ENCODE results near the gene LIPK. TPM values are rescaled to one million over a fixed set of nuclear protein-coding genes. Genes with fewer than 3 reads are reported as not detected.
A peak's percentile ranks its signal among the peaks of the same experiment; 100 is the strongest.

LIPK gene
- total RNA-seq, 3 donors from 2014 or later (not counting 1 experiment from before 2014, with no cell fraction given) = not detected

DNA sequence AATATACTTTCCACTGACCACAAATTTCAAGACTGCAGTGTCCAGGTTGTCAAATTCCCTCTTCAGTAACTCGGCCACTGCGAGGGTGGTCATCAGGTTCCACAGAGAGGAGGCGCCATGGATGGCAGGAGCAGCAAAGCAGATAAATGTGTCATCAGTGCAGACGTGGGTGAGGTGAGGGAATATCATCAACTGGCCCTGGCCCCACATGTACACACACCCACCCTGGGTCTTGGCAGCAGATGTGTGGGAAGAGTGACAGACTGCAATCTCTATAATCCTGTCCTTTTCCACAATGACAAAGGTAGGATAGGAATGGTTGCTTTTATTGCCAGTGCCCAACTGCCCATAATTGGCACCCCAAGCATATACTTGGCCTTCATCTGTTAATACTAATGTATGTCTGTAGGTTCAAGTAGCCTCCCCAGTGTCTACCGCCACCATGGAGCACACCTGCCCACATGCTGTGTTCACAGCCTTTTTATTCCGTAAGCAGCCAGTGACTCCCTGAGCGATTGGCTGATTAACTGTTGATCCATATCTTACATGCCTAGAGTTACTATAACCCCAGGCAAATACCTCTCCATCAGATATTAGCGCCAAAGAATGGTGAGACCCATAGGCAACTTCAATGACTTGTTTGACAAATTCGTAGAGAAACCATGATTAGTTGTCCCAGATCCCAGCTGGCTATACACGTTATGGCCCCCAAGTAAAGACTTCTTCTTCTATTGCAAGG is 80.2 kb downstream of the LIPK start:
- no peaks in the 10 kb centered on the region for H3K9me3 Mint-ChIP-seq
- H3K36me3 ChIP-seq (ENCODE audit: control insufficient read depth, insufficient read depth, low read length) = no peaks in the 10 kb centered on the region
- H3K4me1 ChIP-seq (ENCODE audit: control insufficient read depth, insufficient read depth, low read length) = no peaks in the 10 kb centered on the region
- H3K27ac ChIP-seq (ENCODE audit: low read length) = no peak overlapping the region
- no peak overlapping the region for H3K27ac Mint-ChIP-seq
- H3K36me3 Mint-ChIP-seq = no peaks in the 10 kb centered on the region
- no peak overlapping the region for H3K4me3 ChIP-seq (ENCODE audit: low read length)
- H3K4me1 Mint-ChIP-seq = peaks cover 14 to 16% of the 10 kb centered on the region in 2 donors
- WGBS (ENCODE audit: insufficient coverage) = 95% methylated on average over 10 of the region's 10 CpGs
- no peak for ATAC-seq
- DNase-seq = no peak
- intact Hi-C loops (cut with micrococcal nuclease) = no loop called here
- H3K27me3 ChIP-seq (ENCODE audit: control insufficient read depth, insufficient read depth, low read length) = no peaks in the 10 kb centered on the region
- no peaks in the 10 kb centered on the region for H3K9me3 ChIP-seq (ENCODE audit: control insufficient read depth, insufficient read depth, low read length)
- H3K4me3 Mint-ChIP-seq = no peak overlapping the region
- TF ChIP-seq CTCF (IDR thresholded peaks at IDR 0.05) = no peak
- peaks cover under 1 to 8% of the 10 kb centered on the region in 2 donors for H3K27me3 Mint-ChIP-seq (ENCODE audit: low read depth in 2 of 2)

GRCh38 chr10:88787463-88787862 is 81.4 kb downstream of the LIPK start:
- WGBS (ENCODE audit: insufficient coverage) = 97% methylated on average over 5 of the region's 5 CpGs
- H3K36me3 Mint-ChIP-seq = no peaks in the 10 kb centered on the region
- peaks cover 18 to 19% of the 10 kb centered on the region in 2 donors for H3K4me1 Mint-ChIP-seq

GRCh38 chr10:88788924-88789323 is 82.9 kb downstream of the LIPK start:
- Histone ChIP-seq H3K4me1 (ENCODE audit: control insufficient read depth, insufficient read depth, low read length) (peaks cover 11% of the 10 kb centered on the region), H3K4me3 (ENCODE audit: low read length) (no peak overlapping the region), H3K36me3 (ENCODE audit: control insufficient read depth, insufficient read depth, low read length) (no peaks in the 10 kb centered on the region), H3K9me3 (ENCODE audit: control insufficient read depth, insufficient read depth, low read length) (no peaks in the 10 kb centered on the region), H3K27ac (ENCODE audit: low read length) (no peak overlapping the region), H3K27me3 (ENCODE audit: control insufficient read depth, insufficient read depth, low read length) (no peaks in the 10 kb centered on the region)
- no peak for TF ChIP-seq CTCF (IDR thresholded peaks at IDR 0.05)
- no peak overlapping the region for H3K27ac Mint-ChIP-seq
- H3K36me3 Mint-ChIP-seq = no peaks in the 10 kb centered on the region
- DNase-seq (no peak), ATAC-seq (no peak)
- H3K9me3 Mint-ChIP-seq = no peaks in the 10 kb centered on the region
- no peak overlapping the region for H3K4me3 Mint-ChIP-seq
- no peaks in the 10 kb centered on the region for H3K27me3 Mint-ChIP-seq (ENCODE audit: low read depth in 2 of 2)
- intact Hi-C loops (cut with micrococcal nuclease) = no loop called here
- peaks cover 17 to 18% of the 10 kb centered on the region in 2 donors for H3K4me1 Mint-ChIP-seq

More at GRCh38 chr10:88787463-88787862, 81.4 kb downstream of the LIPK start:
- ATAC-seq (no peak), DNase-seq (no peak)
- H3K36me3 ChIP-seq (ENCODE audit: control insufficient read depth, insufficient read depth, low read length) = no peaks in the 10 kb centered on the region
- H3K4me1 ChIP-seq (ENCODE audit: control insufficient read depth, insufficient read depth, low read length) = peaks cover 6% of the 10 kb centered on the region
- no peaks in the 10 kb centered on the region for H3K27me3 ChIP-seq (ENCODE audit: control insufficient read depth, insufficient read depth, low read length)
- no peak overlapping the region for H3K4me3 ChIP-seq (ENCODE audit: low read length)
- TF ChIP-seq CTCF (IDR thresholded peaks at IDR 0.05) = no peak
- Mint-ChIP-seq H3K27ac (no peak overlapping the region), H3K27me3 (ENCODE audit: low read depth in 2 of 2) (peaks cover 0 to 8% of the 10 kb centered on the region in 2 donors), H3K4me3 (no peak overlapping the region), H3K9me3 (no peaks in the 10 kb centered on the region)
- H3K27ac ChIP-seq (ENCODE audit: low read length) = no peak overlapping the region
- no peaks in the 10 kb centered on the region for H3K9me3 ChIP-seq (ENCODE audit: control insufficient read depth, insufficient read depth, low read length)
- intact Hi-C loops (cut with micrococcal nuclease) = no loop called here

- WGBS (ENCODE audit: insufficient coverage) = 60% methylated on average over 2 of the region's 2 CpGs
- DNase-seq (peak in 1 of 2 donors; percentile 12), ATAC-seq (peak in 1 of 3 donors; percentile 54)
- Histone ChIP-seq H3K27ac (ENCODE audit: low read length) (no peak overlapping the region), H3K36me3 (ENCODE audit: control insufficient read depth, insufficient read depth, low read length) (no peaks in the 10 kb centered on the region), H3K4me1 (ENCODE audit: control insufficient read depth, insufficient read depth, low read length) (peaks cover 14% of the 10 kb centered on the region), H3K4me3 (ENCODE audit: low read length) (no peak overlapping the region), H3K27me3 (ENCODE audit: control insufficient read depth, insufficient read depth, low read length) (no peaks in the 10 kb centered on the region), H3K9me3 (ENCODE audit: control insufficient read depth, insufficient read depth, low read length) (no peaks in the 10 kb centered on the region)
- H3K4me1 Mint-ChIP-seq = peaks cover 15 to 17% of the 10 kb centered on the region in 2 donors
- H3K27ac Mint-ChIP-seq = no peak overlapping the region
- H3K36me3 Mint-ChIP-seq = no peaks in the 10 kb centered on the region
- no peak for TF ChIP-seq CTCF (IDR thresholded peaks at IDR 0.05)
- H3K4me3 Mint-ChIP-seq = no peak overlapping the region
- no peaks in the 10 kb centered on the region for H3K27me3 Mint-ChIP-seq (ENCODE audit: low read depth in 2 of 2)
- no peaks in the 10 kb centered on the region for H3K9me3 Mint-ChIP-seq
- intact Hi-C loops (cut with micrococcal nuclease) = no loop called here
Observed at GRCh38 chr10:88791924-88792323, 85.9 kb downstream of the LIPK start.
